HG02973 (cell line): Measurements from ENCODE around the gene AICDA.
"Not testable (repeated sequence)": the region's sequence is repeated elsewhere in the genome, so short reads cannot be mapped to it uniquely, and the experiment has no call there.

Source experiments
- ATAC-seq: cut with Tn5 transposase; IDR thresholded peaks from one replicate; pipeline ENCODE4 v1.9.1; 2021; ENCODE audit warnings: moderate library complexity; ENCODE audit not compliant: unreplicated experiment

The AICDA gene

GRCh38 chr12:8615206-8615605, 2.5 kb upstream of the AICDA start:
- no peak for ATAC-seq

GRCh38 chr12:8613881-8614280, 1.2 kb upstream of the AICDA start:
- not testable (repeated sequence) for ATAC-seq

GRCh38 chr12:8609061-8609570, 3.5 kb downstream of the AICDA start:
- ATAC-seq, result no peak

GRCh38 chr12:8606890-8607289, 5.8 kb downstream of the AICDA start:
- ATAC-seq, result no peak

GRCh38 chr12:8605057-8605456, 7.6 kb downstream of the AICDA start:
- ATAC-seq, result no peak

GRCh38 chr12:8603856-8604255, 8.8 kb downstream of the AICDA start:
- ATAC-seq, result no peak

- no peak for ATAC-seq
Measured at GRCh38 chr12:8603286-8603685, 9.4 kb downstream of the AICDA start.

GRCh38 chr12:8596561-8596960, 16.1 kb downstream of the AICDA start:
- no peak for ATAC-seq

- no peak for ATAC-seq
Measured at GRCh38 chr12:8594072-8594471, 18.6 kb downstream of the AICDA start.

- ATAC-seq, result no peak
Measured at GRCh38 chr12:8593246-8593645, 19.4 kb downstream of the AICDA start.

- ATAC-seq, result peak; percentile 89
Measured at GRCh38 chr12:8590842-8591545, 21.7 kb downstream of the AICDA start.

- no peak for ATAC-seq
Measured at GRCh38 chr12:8589679-8590078, 23.0 kb downstream of the AICDA start.

- not testable (repeated sequence) for ATAC-seq
Measured at GRCh38 chr12:8584478-8584877, 28.2 kb downstream of the AICDA start.

- no peak for ATAC-seq
Measured at GRCh38 chr12:8584004-8584403, 28.7 kb downstream of the AICDA start.

- ATAC-seq, result no peak
Measured at GRCh38 chr12:8581098-8581784, 31.4 kb downstream of the AICDA start.

GRCh38 chr12:8577879-8578278, 34.8 kb downstream of the AICDA start:
- no peak for ATAC-seq

GRCh38 chr12:8572507-8572906, 40.2 kb downstream of the AICDA start:
- ATAC-seq, result no peak

GRCh38 chr12:8566525-8566924, 46.1 kb downstream of the AICDA start:
- no peak for ATAC-seq

GRCh38 chr12:8566052-8566451, 46.6 kb downstream of the AICDA start:
- ATAC-seq, result not testable (repeated sequence)

- ATAC-seq, result no peak
Measured at GRCh38 chr12:8564656-8565055, 48.0 kb downstream of the AICDA start.

GRCh38 chr12:8563356-8563755, 49.3 kb downstream of the AICDA start:
- ATAC-seq, result no peak

- no peak for ATAC-seq
Measured at GRCh38 chr12:8562310-8562709, 50.3 kb downstream of the AICDA start.
